DOHH2 (cell line): Measurements from ENCODE around the gene SFT2D2.

Experiments used
- EZH2phosphoT487 ChIP-seq: fragments of 200-600 bp; sonication (generic); IDR thresholded peaks from 2 replicates; pipeline ENCODE4 v1.6.1; 2017; ENCODE audit warnings: borderline replicate concordance, mild to moderate bottlenecking, antibody characterized with exemption, low read length, moderate library complexity, mixed read lengths
- TF ChIP-seq, protein P1 (sequence below): fragments of 200-600 bp; sonication (generic); IDR thresholded peaks from one replicate; pipeline ENCODE4 v1.5.1; 2014; ENCODE audit warnings: antibody characterized with exemption, mild to moderate bottlenecking, low read depth, low read length; ENCODE audit not compliant: poor library complexity, severe bottlenecking

DNA sequence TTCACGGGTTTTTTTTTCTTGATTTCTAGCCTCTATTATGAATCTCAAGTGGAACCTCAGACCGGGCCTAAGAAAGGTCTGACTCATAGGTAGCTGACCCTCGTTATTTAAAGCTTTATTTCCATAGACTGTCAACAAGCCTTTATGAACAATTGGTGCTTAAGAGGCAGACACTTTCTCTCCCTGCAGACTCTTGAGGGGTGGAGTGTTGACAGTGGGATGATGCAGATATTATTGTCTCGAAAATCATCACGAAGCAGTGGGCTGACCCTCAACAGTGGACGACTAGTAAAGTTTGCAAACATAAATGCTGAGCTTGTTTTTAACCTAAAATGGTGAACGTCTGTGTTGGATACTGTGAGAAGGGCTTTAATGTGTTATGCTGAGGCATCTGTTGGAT, 1.8 kb downstream of the SFT2D2 start:
- TF ChIP-seq, protein P1, sequence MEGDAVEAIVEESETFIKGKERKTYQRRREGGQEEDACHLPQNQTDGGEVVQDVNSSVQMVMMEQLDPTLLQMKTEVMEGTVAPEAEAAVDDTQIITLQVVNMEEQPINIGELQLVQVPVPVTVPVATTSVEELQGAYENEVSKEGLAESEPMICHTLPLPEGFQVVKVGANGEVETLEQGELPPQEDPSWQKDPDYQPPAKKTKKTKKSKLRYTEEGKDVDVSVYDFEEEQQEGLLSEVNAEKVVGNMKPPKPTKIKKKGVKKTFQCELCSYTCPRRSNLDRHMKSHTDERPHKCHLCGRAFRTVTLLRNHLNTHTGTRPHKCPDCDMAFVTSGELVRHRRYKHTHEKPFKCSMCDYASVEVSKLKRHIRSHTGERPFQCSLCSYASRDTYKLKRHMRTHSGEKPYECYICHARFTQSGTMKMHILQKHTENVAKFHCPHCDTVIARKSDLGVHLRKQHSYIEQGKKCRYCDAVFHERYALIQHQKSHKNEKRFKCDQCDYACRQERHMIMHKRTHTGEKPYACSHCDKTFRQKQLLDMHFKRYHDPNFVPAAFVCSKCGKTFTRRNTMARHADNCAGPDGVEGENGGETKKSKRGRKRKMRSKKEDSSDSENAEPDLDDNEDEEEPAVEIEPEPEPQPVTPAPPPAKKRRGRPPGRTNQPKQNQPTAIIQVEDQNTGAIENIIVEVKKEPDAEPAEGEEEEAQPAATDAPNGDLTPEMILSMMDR, result no peak
- no peak for TF ChIP-seq EZH2phosphoT487
